Measurements from ENCODE around the gene TNNI3K.

Gene TNNI3K

DNA sequence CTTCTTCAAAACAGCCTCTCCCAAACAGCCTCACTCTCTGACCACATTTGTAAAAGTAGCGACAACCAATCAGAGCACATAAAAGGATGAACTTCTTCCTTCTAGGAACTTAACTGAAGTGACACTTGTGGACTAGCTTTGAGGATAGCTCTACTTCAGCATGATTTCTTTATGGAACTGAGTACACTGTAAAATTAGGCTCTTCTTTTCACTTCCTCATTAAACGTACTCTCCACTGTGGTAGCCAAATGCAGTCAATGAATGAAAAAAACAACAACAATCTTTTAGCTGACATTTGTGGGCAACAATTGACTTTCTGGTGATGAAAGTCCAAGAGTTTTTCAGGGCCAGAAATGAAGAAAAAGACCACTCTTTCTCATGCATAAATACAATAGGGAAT is 267.7 kb downstream of the TNNI3K start:
- TF ChIP-seq, protein P1, sequence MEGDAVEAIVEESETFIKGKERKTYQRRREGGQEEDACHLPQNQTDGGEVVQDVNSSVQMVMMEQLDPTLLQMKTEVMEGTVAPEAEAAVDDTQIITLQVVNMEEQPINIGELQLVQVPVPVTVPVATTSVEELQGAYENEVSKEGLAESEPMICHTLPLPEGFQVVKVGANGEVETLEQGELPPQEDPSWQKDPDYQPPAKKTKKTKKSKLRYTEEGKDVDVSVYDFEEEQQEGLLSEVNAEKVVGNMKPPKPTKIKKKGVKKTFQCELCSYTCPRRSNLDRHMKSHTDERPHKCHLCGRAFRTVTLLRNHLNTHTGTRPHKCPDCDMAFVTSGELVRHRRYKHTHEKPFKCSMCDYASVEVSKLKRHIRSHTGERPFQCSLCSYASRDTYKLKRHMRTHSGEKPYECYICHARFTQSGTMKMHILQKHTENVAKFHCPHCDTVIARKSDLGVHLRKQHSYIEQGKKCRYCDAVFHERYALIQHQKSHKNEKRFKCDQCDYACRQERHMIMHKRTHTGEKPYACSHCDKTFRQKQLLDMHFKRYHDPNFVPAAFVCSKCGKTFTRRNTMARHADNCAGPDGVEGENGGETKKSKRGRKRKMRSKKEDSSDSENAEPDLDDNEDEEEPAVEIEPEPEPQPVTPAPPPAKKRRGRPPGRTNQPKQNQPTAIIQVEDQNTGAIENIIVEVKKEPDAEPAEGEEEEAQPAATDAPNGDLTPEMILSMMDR (IDR thresholded peaks at IDR 0.05; ENCODE audit: low read depth, low read length) = no peak

DNA sequence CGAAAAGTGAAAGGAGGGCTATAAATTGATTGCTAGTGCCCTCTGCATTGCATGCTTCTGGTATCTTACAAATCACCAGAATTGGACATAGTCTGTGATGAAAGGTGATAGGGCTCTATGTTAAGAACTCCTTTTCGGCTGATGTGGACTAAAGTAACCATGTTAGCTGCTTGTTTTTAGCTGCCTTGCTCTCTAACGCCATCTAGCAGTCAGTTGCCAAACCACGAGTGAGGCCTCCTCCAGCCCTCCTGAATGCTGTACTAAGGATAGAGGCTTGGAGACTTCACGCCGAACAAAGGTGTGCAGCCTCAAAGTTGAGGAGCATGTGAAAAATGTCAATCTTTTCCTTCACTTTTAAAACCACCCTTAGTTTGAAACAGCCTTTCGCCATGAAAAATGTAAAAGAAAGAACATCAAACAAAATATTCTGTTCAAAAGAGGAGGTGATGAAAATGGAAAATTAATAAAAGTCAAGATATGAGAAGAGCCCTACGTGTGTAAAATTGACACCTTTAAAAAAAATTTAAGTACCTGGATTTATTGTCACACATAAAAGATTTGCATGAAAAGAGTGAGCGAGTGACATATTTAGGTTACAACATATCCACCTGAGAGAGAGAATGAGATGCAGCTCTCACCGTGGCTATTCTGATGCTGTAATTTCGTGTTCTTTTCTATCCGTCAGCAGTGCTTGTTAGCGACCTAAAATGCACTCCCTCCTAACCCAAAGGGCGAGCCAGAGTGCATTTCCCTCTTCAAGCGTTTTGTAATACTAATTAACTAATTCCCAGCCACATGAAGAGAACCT is 269.1 kb downstream of the TNNI3K start:
- TF ChIP-seq, protein P1 (IDR thresholded peaks at IDR 0.05; ENCODE audit: low read depth, low read length) = peak; percentile 66
- no peak overlapping the region for H3K4me3 ChIP-seq (ENCODE audit: low read depth, low read length)

More for the DNA sequence above, 267.7 kb downstream of the TNNI3K start:
- H3K4me3 ChIP-seq (ENCODE audit: low read depth, low read length) = no peak overlapping the region

DNA sequence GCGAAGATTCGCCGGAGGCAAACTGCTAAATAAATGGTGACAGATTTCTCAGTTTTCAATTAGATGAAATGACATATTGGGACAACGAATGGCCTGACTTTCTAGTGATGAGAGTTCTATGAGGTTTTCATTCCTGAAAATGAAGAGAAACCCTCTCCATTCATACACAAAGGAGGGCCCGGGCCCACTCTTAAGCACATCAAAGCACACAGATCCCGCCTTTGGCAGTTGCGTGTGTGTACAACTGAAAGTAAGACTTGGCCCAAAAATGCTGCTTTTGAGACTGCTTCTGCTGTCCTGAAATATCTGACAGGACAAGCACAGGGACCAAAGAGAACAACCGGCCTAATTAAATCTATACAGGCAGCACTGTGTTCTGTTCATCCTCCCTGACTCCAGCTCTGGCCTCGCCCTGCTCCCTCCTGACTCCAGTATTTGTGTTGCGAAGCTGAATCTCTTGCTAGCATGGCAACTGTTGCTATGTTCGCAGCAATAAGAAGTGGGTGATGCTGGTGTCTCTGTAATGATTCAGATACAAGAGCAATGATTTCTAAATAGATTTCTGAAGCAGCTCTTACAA is 269.8 kb downstream of the TNNI3K start:
- TF ChIP-seq, protein P1 (IDR thresholded peaks at IDR 0.05; ENCODE audit: low read depth, low read length) = no peak
- H3K4me3 ChIP-seq (ENCODE audit: low read depth, low read length) = no peak overlapping the region

DNA sequence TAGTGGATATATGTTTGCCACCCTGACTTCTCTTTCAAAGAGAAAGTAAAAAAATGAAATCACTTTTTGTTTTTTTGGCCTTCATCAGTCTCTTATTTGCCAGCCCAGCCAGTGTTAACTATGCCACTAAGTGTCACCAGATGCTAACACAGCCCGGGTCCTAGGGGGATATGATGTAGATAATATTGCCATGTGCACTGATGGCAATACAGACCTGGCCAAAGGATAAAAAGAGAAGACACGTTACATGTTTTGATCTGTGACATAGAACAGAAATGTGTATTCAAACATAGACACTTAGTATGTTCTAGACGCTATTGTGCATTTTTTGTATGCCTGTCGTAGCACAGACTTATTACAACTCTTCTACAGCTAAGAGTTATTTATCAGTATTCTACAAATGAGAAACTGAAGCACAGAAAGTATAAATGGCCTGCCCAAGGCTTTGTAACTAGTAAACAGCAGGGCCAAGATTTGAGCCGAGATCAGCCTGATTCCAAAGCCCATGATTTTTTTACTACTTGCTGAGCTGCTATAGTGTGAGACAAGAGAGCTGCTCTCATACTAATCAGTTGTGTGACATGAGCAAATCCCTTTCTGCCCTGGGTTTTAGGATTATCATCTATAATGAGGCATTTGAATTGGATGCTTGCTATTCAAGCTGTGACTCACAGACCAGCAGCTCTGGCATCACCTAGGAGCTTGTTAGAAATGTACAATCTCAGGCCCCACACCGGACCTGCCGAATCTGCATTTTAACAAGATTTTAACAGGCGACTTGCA is 270.9 kb downstream of the TNNI3K start:
- TF ChIP-seq, protein P1 (IDR thresholded peaks at IDR 0.05; ENCODE audit: low read depth, low read length) = no peak
- H3K4me3 ChIP-seq (ENCODE audit: low read depth, low read length) = no peak overlapping the region

DNA sequence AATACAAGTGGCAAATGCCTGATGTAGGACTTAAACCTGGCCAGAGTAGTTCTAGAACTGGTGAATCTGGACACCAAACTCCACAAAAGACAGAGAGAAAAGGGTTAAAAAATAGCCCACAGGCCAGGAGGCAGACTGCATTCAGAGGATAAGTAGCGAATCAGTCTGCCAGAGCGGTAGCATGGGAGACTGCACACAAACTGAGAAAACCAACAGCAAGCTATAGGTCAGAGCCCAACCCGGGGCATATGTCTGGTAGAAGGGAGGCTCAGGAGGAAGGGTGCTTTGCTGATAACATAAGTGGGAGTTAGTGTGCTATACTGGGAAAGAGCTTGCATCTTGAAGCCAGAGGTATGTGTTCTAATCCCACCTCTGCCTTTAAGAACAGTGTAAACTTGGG is 273.3 kb downstream of the TNNI3K start:
- H3K4me3 ChIP-seq (ENCODE audit: low read depth, low read length) = no peak overlapping the region
- TF ChIP-seq, protein P1 (IDR thresholded peaks at IDR 0.05; ENCODE audit: low read depth, low read length) = no peak

DNA sequence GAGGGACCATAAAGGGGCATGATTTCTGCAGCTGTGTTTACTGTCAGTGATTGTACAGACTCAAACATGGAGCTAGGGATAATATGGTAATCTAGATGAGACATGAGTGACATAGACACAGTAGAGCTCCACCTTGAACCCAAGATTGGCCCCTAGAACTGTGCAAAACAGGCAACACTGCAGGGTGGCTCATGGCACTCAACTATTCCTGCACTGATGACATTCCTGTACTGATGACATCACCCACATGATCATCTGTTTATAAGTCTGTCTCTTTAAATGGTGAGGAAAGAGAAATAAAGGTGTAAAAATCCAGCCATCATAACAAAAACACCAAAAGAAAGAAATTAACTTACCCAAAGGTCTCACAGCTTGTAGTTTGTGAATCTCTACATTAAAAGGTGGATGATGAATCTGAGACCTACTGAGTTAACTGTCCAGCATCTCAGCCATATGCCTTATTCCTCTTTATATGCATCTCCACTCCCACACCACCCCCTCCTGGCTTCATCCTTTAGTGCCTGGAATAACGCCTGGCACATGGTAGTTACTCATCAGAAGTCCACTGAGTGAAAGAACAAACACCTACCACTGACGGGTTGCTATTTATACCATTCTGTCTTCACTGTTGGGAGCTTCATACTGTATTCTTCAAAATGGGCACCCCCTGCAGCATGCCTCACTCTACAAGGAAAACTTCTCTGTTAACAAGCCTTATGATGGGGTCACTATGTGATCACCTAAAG is 277.2 kb downstream of the TNNI3K start, which contains the start of gene LRRC53:
LRRC53 (minus strand) TSS at position 442 of the 746 bp plus-strand sequence. CDS start 29,262 bp downstream, outside the sequence.
- TF ChIP-seq, protein P1 (IDR thresholded peaks at IDR 0.05; ENCODE audit: low read depth, low read length) = no peak
- no peak within 1 kb of the TSS for H3K4me3 ChIP-seq (ENCODE audit: low read depth, low read length)
